Tibial nerve (tissue), 4 donors: ENCODE measurements around the gene IFIT1B. TPM values are rescaled to one million over a fixed set of nuclear protein-coding genes. Genes with fewer than 3 reads are reported as not detected.
"Not testable (repeated sequence)": the region's sequence is repeated elsewhere in the genome, so short reads cannot be mapped to it uniquely, and the experiment has no call there.

Source experiments
- DNase-seq, 2 donors: peaks; one replicate each; pipeline ENCODE4 v3.0.0-alpha.2; 2019; ENCODE audit warnings: low spot score in 2 of 2
- H3K27ac ChIP-seq, 4 donors: fragments of 200-600 bp; sonication (generic) in 3 of 4; one replicate each; pipeline ENCODE4 v1.5.1; 2017 to 2019; ENCODE audit warnings: mild to moderate bottlenecking in 1 of 4
- H3K27me3 ChIP-seq, 2 donors: fragments of 200-600 bp; sonication (generic) in 1 of 2; one replicate each; pipeline versions ENCODE4 v1.5.1 to v1.6.0; 2017 to 2019
- H3K36me3 ChIP-seq, 3 donors: fragments of 200-600 bp; sonication (generic); one replicate each; pipeline ENCODE4 v1.5.1; 2018 to 2019
- H3K4me1 ChIP-seq, 4 donors: fragments of 200-600 bp; sonication (generic) in 3 of 4; one replicate each; pipeline ENCODE4 v1.5.1; 2017 to 2019
- H3K4me3 ChIP-seq, 4 donors: fragments of 200-600 bp; sonication (generic) in 3 of 4; one replicate each; pipeline ENCODE4 v1.5.1; 2017 to 2019; ENCODE audit warnings: mild to moderate bottlenecking in 1 of 4, moderate library complexity in 1 of 4
- H3K9me3 ChIP-seq, 4 donors: fragments of 200-600 bp; sonication (generic) in 3 of 4; one replicate each; pipeline ENCODE4 v1.5.1; 2017 to 2019
- EP300 ChIP-seq, 2 donors: sonication (generic); formaldehyde crosslinking; IDR thresholded peaks; one replicate each; pipeline ENCODE4 v1.6.1; 2017; ENCODE audit warnings: antibody characterized with exemption in 2 of 2, mild to moderate bottlenecking in 1 of 2
- POLR2A ChIP-seq, 2 donors: fragments of 450-650 bp; IDR thresholded peaks; one replicate each; pipeline ENCODE4 v1.6.1; 2017; ENCODE audit warnings: antibody characterized with exemption in 2 of 2, mild to moderate bottlenecking in 2 of 2, moderate library complexity in 2 of 2
- WGBS, 2 donors: methylation state at CpG; one replicate each; pipeline ENCODE4 v1.1.5; 2018; 5-methylcytosine and 5-hydroxymethylcytosine counted together
- total RNA-seq, 4 donors: library from RNA; depleted of rRNA; stranded (reverse); fragments of >200 nt; gene quantifications; one replicate each; pipeline ENCODE4 v1.1.0, GENCODE V29; 2016
- TF ChIP-seq, protein P1 (sequence below), 5 experiments: fragments of 200-600 bp in 3 of 5; fragments of 450-650 bp in 2 of 5; sonication (generic) in 3 of 5; IDR thresholded peaks; one replicate each; pipeline ENCODE4 v1.5.1; 2016 to 2019; ENCODE audit warnings: antibody characterized with exemption in 5 of 5, mild to moderate bottlenecking in 3 of 5, moderate library complexity in 2 of 5

IFIT1B gene, protein sequence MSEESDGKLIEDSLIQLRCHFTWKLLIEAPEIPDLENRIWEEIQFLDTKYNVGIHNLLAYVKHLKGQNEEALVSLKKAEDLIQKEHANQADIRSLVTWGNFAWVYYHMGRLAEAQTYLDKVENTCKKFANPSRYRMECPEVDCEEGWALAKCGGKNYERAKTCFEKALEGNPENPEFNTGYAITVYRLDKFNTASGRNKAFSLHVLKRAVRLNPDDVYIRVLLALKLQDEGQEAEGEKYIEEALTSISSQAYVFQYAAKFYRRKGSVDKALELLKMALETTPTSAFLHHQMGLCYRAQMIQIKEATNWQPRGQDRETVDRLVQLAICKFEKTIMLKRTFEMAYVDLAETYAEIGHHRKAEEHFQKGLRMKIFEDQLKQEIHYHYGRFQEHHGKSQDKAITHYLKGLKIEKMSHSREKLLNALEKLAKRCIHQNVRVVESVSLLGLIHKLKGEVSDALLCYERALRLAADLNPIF
- total RNA-seq: not detected

DNA sequence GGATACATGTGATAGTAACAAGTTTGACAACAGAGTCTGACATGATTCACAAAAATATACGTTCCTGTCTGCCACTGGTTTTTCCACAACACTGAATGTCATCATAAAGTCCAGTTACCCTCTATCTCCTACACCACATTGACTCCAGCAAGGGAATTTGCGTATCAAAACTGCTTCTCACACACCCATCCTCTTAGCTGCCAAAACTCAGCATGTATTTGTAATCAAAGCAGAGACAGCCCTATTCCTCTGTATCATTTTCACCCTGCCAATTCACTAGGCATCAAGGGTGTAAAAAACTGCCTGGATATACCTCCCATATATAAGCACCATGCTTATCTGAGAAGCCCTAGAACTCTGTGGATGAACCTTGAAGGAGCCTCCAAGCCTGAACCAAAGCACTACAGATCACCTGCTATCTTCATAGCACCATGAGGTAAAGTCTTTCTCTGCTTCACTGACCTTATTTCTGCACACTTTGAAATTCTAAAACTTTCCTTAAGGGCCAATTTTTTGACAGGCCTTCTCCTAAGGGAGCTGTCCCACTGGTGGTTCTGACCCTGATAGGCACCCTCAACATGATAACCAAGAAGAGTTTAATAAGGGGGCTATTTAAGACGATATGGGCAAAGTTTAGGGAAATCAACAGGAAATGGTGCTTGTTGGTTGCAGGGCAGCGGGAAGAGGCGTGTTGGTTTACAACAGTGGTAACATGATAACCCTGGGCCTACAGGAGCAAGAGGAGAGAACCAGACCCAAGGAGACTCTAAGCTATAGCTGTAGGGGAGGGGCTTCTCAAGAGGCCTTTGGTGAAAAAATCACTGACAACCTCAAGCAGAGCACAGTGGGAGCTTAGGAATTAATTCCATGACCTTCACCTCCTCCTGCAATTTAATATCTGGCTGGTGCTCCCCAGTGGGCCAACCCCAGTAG is at the start of gene IFIT1B:
IFIT1B (plus strand) TSS at position 352 of the 933 bp plus-strand sequence; CDS start at position 432, 80 bp downstream.
- Histone ChIP-seq H3K27ac (no peak within 1 kb of the TSS), H3K36me3 (no peaks in the 10 kb centered on the region), H3K4me3 (no peak within 1 kb of the TSS), H3K9me3 (no peaks in the 10 kb centered on the region), H3K27me3 (no peaks in the 10 kb centered on the region), H3K4me1 (peaks cover 0 to 22% (median 19%) of the 10 kb centered on the region in 4 donors)
- DNase-seq: no peak
- TF ChIP-seq, protein P1, sequence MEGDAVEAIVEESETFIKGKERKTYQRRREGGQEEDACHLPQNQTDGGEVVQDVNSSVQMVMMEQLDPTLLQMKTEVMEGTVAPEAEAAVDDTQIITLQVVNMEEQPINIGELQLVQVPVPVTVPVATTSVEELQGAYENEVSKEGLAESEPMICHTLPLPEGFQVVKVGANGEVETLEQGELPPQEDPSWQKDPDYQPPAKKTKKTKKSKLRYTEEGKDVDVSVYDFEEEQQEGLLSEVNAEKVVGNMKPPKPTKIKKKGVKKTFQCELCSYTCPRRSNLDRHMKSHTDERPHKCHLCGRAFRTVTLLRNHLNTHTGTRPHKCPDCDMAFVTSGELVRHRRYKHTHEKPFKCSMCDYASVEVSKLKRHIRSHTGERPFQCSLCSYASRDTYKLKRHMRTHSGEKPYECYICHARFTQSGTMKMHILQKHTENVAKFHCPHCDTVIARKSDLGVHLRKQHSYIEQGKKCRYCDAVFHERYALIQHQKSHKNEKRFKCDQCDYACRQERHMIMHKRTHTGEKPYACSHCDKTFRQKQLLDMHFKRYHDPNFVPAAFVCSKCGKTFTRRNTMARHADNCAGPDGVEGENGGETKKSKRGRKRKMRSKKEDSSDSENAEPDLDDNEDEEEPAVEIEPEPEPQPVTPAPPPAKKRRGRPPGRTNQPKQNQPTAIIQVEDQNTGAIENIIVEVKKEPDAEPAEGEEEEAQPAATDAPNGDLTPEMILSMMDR (IDR thresholded peaks at IDR 0.05): no peak
- no peak for TF ChIP-seq POLR2A (IDR thresholded peaks at IDR 0.05)
- 93 to 95% methylated on average over 5 of the region's 5 CpGs for WGBS, 2 donors

DNA sequence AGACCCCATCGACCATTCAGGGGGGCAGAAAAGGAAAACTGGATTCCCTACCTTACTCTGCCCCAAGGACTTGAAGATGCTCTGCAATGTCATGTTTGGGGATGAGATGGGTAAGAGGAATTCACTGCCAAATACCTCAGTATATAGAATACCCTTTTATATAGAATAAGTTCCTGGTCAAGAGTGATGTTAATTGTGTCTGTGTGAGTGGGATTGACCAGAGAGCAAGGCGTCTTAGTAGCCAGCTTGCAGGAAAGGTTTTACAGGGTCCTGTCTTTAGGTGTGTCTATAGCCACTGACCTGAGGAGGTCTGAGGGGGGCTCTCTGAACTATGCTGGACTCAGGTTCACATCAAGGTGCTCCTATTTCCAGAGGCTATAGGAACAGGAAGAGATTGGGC is 48.7 kb upstream of the IFIT1B start:
- Histone ChIP-seq H3K9me3 (no peaks in the 10 kb centered on the region), H3K4me1 (peaks cover 9 to 67% (median 41%) of the 10 kb centered on the region in 4 donors), H3K27me3 (no peaks in the 10 kb centered on the region), H3K27ac (peak overlapping the region; percentile 81 to 96 (median 90)), H3K4me3 (peak overlapping the region in 1 of 4 donors; percentile 54), H3K36me3 (no peaks in the 10 kb centered on the region)
- TF ChIP-seq POLR2A (IDR thresholded peaks at IDR 0.05) (no peak), EP300 (IDR thresholded peaks at IDR 0.05) (no peak)
- TF ChIP-seq, protein P1 (IDR thresholded peaks at IDR 0.05): no peak
- no peak for DNase-seq
- WGBS, 2 donors: 66 to 79% methylated on average over 2 of the region's 2 CpGs

DNA sequence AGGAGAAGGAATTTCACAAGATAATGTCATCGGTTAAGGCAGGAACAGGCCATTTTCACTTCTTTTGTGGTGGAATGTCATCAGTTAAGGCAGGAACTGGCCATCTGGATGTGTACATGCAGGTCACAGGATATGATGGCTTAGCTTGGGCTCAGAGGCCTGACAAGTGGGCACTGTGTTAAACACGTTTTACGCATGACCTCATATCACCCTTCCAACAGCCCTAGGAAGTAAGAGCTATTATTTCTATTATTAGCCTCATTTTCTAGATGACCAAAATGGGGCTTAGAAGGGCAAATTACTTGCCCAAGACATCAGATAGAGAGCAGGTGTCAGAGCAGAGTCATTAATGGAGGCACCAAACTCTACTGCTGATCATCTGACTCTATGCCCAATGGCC is 47.8 kb upstream of the IFIT1B start:
- not testable (repeated sequence) for H3K4me3 ChIP-seq, H3K36me3 ChIP-seq, DNase-seq, H3K9me3 ChIP-seq, H3K27me3 ChIP-seq
- Histone ChIP-seq H3K4me1 (peaks cover 9 to 74% (median 44%) of the 10 kb centered on the region in 4 donors), H3K27ac (peak overlapping the region in 3 of 4 donors; percentile 46 to 96 (median 94))
- 48 to 50% methylated on average over 3 of the region's 3 CpGs for WGBS, 2 donors

DNA sequence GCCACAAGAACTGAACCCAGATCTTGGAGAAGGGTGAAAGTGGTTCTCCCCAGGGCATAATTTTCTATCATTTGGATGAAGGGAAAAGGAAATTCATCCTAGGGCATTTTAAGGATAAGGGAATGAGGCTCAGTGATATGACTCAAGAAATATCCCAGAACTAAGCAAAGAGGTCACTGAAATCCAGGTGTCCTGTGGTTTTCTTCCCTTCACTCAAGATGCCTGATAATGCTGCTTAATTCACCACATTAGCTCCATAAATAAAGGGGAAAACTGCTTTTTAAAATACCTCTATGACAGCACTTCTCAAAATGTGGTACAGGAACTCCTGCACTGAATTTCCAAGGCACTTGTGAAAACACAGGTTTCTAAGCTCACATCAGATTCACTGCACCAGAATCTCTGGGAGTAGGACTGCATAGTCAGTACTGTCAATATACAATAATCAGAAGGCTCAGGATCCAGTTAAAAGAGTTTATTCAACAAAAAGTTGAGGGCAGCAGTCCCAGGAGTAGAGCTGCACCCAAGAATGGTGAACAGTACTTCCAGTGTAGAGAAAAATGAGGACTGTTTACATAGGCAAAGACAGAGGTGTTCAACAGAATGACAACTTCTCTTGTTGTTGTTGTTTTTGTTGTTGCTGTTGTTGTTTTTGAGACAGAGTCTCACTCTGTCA is 47.2 kb upstream of the IFIT1B start:
- DNase-seq: no peak
- TF ChIP-seq, protein P1 (IDR thresholded peaks at IDR 0.05): no peak
- no peak for TF ChIP-seq POLR2A (IDR thresholded peaks at IDR 0.05)
- TF ChIP-seq EP300 (IDR thresholded peaks at IDR 0.05): no peak
- peak overlapping the region; percentile 42 to 96 (median 70) for H3K27ac ChIP-seq

DNA sequence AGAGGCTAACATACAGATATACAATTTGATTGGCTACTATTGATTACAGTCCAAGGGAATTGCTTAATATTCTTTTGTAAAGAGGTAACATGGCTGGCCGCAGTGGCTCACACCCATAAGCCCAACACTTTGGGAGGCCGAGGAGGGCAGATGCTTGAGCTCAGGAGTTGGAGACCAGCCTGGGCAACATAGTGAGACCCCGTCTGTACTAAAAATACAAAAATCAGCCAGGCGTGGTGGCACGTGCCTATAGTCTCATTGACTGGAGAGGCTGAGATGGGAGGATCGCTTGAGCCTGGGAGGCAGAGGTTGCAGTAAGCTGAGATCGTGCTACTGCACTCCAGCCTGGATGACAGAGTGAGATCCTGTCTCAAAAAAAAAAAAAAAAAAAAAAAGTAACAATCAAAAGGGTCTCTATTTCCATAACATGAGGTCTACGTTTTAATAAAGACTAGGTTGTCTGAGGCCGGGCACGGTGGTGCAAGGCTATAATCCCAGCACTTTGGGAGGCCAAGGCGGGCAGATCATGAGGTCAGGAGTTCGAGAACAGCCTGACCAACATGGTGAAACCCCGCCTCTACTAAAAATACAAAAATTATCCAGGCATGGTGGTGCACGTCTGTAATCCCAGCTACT is 46.3 kb upstream of the IFIT1B start:
- WGBS, 2 donors: 56 to 69% methylated on average over 14 of the region's 14 CpGs
- not testable (repeated sequence) for H3K9me3 ChIP-seq, DNase-seq, H3K36me3 ChIP-seq, H3K27me3 ChIP-seq
- Histone ChIP-seq H3K27ac (peak overlapping the region; percentile 71 to 96 (median 84)), H3K4me3 (peak overlapping the region in 3 of 4 donors; percentile 19 to 45 (median 20)), H3K4me1 (peaks cover 9 to 88% (median 45%) of the 10 kb centered on the region in 4 donors)

More for the DNA sequence above, 47.2 kb upstream of the IFIT1B start:
- Histone ChIP-seq H3K4me3 (no peak overlapping the region), H3K27me3 (no peaks in the 10 kb centered on the region), H3K9me3 (no peaks in the 10 kb centered on the region), H3K4me1 (peaks cover 9 to 81% (median 45%) of the 10 kb centered on the region in 4 donors), H3K36me3 (no peaks in the 10 kb centered on the region)
